Caco-2 (cell line): ENCODE measurements around the gene MRAP. TPM values are rescaled to one million over a fixed set of nuclear protein-coding genes. Genes with fewer than 3 reads are reported as not detected.
"Not testable (repeated sequence)": the region's sequence is repeated elsewhere in the genome, so short reads cannot be mapped to it uniquely, and the experiment has no call there.

ENCODE experiments used
- BruUV-seq: library from RNA; stranded (reverse); fragments of 400-500 nt; replicated peaks from 2 replicates; lab custom pipeline; 2021; lab: Mats Ljungman, UMichigan
- CTCF ChIA-PET: fragments of 300-600 bp; sonication (Branson Sonifier 250); formaldehyde crosslinking; loops from one replicate; lab custom pipeline; 2022; ENCODE audit warnings: antibody characterized with exemption; lab: Charles Lee
- POLR2A ChIA-PET: fragments of 300-600 bp; sonication (Branson Sonifier 250); formaldehyde crosslinking; loops from one replicate; lab custom pipeline; 2022; ENCODE audit warnings: antibody characterized with exemption; lab: Charles Lee
- DNase-seq, 2 experiments: peaks; one replicate each; pipeline versions ENCODE4 v3.0.0 to v3.0.0-alpha.2; 2020 to 2022
- H3K27me3 ChIP-seq: replicated peaks from 2 replicates; pipeline ENCODE4 v1.6.0; 2011; ENCODE audit warnings: low read length; ENCODE audit not compliant: control insufficient read depth, insufficient read depth
- H3K36me3 ChIP-seq: 2 replicates; pipeline ENCODE4 v1.5.1; 2011; ENCODE audit warnings: low read length; ENCODE audit not compliant: control insufficient read depth, insufficient read depth
- H3K4me1 ChIP-seq: fragments of 250-450 bp; sonication (Bioruptor Pico); 2 replicates; pipeline ENCODE4 v1.5.1; 2020; ENCODE audit warnings: mild to moderate bottlenecking
- H3K4me3 ChIP-seq: 2 replicates; pipeline ENCODE4 v1.5.1; 2011; ENCODE audit warnings: low read depth, mild to moderate bottlenecking, control low read depth, low read length
- H3K9me3 ChIP-seq: fragments of 250-450 bp; sonication (Bioruptor Pico); 2 replicates; pipeline ENCODE4 v1.5.1; 2020; ENCODE audit warnings: mild to moderate bottlenecking, moderate library complexity
- H3K27ac Mint-ChIP-seq: one replicate; pipeline ENCODE4 v1.8.0; 2022; ENCODE audit warnings: mixed read lengths; ENCODE audit not compliant: unreplicated experiment
- H3K27me3 Mint-ChIP-seq: one replicate; pipeline ENCODE4 v1.8.0; 2022; ENCODE audit warnings: mixed read lengths; ENCODE audit not compliant: insufficient read depth, unreplicated experiment
- H3K36me3 Mint-ChIP-seq: one replicate; pipeline ENCODE4 v1.8.0; 2022; ENCODE audit warnings: mild to moderate bottlenecking, mixed read lengths; ENCODE audit not compliant: insufficient read depth, unreplicated experiment
- H3K4me1 Mint-ChIP-seq: one replicate; pipeline ENCODE4 v1.8.0; 2022; ENCODE audit warnings: low read depth, mixed read lengths; ENCODE audit not compliant: unreplicated experiment
- H3K4me3 Mint-ChIP-seq: one replicate; pipeline ENCODE4 v1.8.0; 2022; ENCODE audit warnings: mild to moderate bottlenecking, moderate library complexity, mixed read lengths; ENCODE audit not compliant: unreplicated experiment
- H3K9me3 Mint-ChIP-seq: one replicate; pipeline ENCODE4 v1.8.0; 2022; ENCODE audit warnings: mixed read lengths; ENCODE audit not compliant: unreplicated experiment
- CTCF ChIP-seq, 2 experiments: fragments of 200-600 bp in 1 of 2; IDR thresholded peaks; 1 replicate in 1 of 2; 2 replicates in 1 of 2; pipeline versions ENCODE4 v1.5.1 to v1.8.0; 2011 to 2022; ENCODE audit warnings: antibody characterized with exemption in 1 of 2, control low read depth in 1 of 2, inconsistent platforms in 1 of 2, low read depth in 1 of 2, low read length in 1 of 2, mild to moderate bottlenecking in 1 of 2, moderate library complexity in 1 of 2; ENCODE audit not compliant: insufficient read depth in 1 of 2, severe bottlenecking in 1 of 2, unreplicated experiment in 1 of 2
- intact Hi-C: fragments of 100-400 bp; cut with micrococcal nuclease; formaldehyde crosslinking; loops from one replicate; pipeline ENCODE4 v1.10.0; 2022; ENCODE audit not compliant: unreplicated experiment
- total RNA-seq: library from RNA; stranded (reverse); gene quantifications from 2 replicates; pipeline ENCODE4 v1.2.3, GENCODE V29; 2022

MRAP gene
- total RNA-seq, 1 experiment from 2014 or later, result not detected

- ChIA-PET POLR2A (no interaction called here), CTCF (no interaction called here)
- H3K36me3 Mint-ChIP-seq, result no peaks in the 10 kb centered on the region
Observed at GRCh38 chr21:32261929-32262328, 36.7 kb upstream of the MRAP start.

DNA sequence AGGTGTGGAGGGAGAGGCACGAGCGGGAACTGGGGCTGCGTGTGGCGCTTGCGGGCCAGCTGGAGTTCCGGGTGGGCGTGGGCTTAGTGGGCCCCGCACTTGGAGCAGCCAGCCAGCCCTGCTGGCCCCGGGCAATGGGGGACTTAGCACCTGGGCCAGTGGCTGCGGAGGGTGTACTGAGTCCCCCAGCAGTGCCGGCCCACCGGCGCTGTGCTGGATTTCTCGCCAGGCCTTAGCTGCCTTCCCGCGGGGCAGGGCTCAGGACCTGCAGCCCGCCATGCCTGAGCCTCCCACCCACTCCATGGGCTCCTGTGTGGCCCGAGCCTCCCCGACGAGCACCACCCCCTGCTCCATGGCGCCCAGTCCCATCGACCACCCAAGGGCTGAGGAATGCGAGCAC is 33.3 kb upstream of the MRAP start:
- H3K36me3 Mint-ChIP-seq, H3K27me3 ChIP-seq, H3K9me3 ChIP-seq, H3K4me1 ChIP-seq, H3K4me3 Mint-ChIP-seq, BruUV-seq, H3K4me1 Mint-ChIP-seq, POLR2A ChIA-PET, CTCF ChIA-PET, H3K36me3 ChIP-seq, H3K4me3 ChIP-seq, H3K27ac Mint-ChIP-seq, DNase-seq, H3K27me3 Mint-ChIP-seq, H3K9me3 Mint-ChIP-seq, intact Hi-C loops: not testable (repeated sequence)

More at GRCh38 chr21:32261929-32262328, 36.7 kb upstream of the MRAP start:
- no peak for DNase-seq
- no peak overlapping the region for H3K27ac Mint-ChIP-seq
- H3K27me3 Mint-ChIP-seq, result no peaks in the 10 kb centered on the region
- H3K4me3 Mint-ChIP-seq, result no peak overlapping the region
- H3K9me3 Mint-ChIP-seq, result no peaks in the 10 kb centered on the region
- Histone ChIP-seq H3K4me3 (no peak overlapping the region), H3K36me3 (no peaks in the 10 kb centered on the region), H3K9me3 (no peaks in the 10 kb centered on the region), H3K27me3 (no peaks in the 10 kb centered on the region), H3K4me1 (no peaks in the 10 kb centered on the region)
- intact Hi-C loops, result no loop called here
- no peak for TF ChIP-seq CTCF (IDR thresholded peaks at IDR 0.05; ENCODE audit: insufficient read depth in 1 of 2, low read depth in 1 of 2, low read length in 1 of 2, severe bottlenecking in 1 of 2, unreplicated experiment in 1 of 2)
- no TSS peak for BruUV-seq
- no peaks in the 10 kb centered on the region for H3K4me1 Mint-ChIP-seq

DNA sequence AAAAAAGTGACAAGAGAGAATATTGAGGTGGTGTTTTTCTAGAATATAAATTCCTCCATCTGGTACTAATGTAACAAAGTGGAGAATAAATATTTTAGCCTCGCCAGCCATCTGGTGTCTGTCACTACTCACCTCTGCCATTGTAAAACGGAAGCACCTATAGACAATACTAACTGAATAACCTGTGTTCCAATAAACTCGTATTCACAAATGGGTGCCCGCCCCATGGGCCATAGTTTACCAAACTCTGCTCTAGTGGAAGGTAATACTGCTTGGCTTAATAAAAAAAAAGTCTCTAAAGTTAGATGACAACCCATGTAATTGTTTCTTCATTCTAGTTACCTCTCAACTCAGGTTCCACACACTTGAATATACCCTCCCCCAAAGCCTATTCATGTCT is 27.9 kb upstream of the MRAP start:
- Mint-ChIP-seq H3K27me3 (no peaks in the 10 kb centered on the region), H3K4me3 (no peak overlapping the region), H3K4me1 (no peaks in the 10 kb centered on the region), H3K9me3 (no peaks in the 10 kb centered on the region), H3K36me3 (peaks cover 14% of the 10 kb centered on the region), H3K27ac (no peak overlapping the region)
- no TSS peak for BruUV-seq
- CTCF ChIA-PET, result no interaction called here
- no peaks in the 10 kb centered on the region; the same call in 1 of the 2 replicates for H3K27me3 ChIP-seq
- H3K4me1 ChIP-seq, result no peaks in the 10 kb centered on the region
- POLR2A ChIA-PET, result no interaction called here
- DNase-seq, result no peak
- no peak for TF ChIP-seq CTCF (IDR thresholded peaks at IDR 0.05; ENCODE audit: insufficient read depth in 1 of 2, low read depth in 1 of 2, low read length in 1 of 2, severe bottlenecking in 1 of 2, unreplicated experiment in 1 of 2)
- no peak overlapping the region for H3K4me3 ChIP-seq
- no peaks in the 10 kb centered on the region for H3K36me3 ChIP-seq
- intact Hi-C loops, result no loop called here
- no peaks in the 10 kb centered on the region for H3K9me3 ChIP-seq

DNA sequence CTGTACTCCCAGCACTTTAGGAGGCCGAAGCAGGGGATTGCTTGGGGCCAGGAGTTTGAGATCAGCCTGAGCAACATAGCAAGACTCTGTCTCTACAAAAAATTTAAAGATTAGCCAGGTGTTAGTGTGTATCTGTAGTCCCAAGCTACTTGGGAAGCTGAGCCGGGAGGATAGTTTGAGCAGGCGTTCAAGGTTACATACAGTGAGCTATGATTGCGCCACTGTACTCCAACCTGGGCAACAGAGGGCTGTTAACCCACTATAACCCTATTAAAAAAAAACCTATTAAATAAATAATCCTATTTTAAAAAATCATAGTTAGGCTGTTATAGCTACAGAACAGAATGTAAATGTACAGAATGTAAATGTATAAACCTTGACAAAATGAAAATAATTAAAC is 22.0 kb upstream of the MRAP start:
- H3K4me1 Mint-ChIP-seq, result peaks cover 7% of the 10 kb centered on the region
- no peaks in the 10 kb centered on the region for H3K36me3 ChIP-seq
- H3K27ac Mint-ChIP-seq, result no peak overlapping the region
- DNase-seq, result no peak
- no peaks in the 10 kb centered on the region; the same call in 1 of the 2 replicates for H3K27me3 ChIP-seq
- CTCF ChIA-PET, result no interaction called here
- no peaks in the 10 kb centered on the region for H3K9me3 Mint-ChIP-seq
- H3K9me3 ChIP-seq, result no peaks in the 10 kb centered on the region
- H3K27me3 Mint-ChIP-seq, result no peaks in the 10 kb centered on the region
- no TSS peak for BruUV-seq
- H3K4me1 ChIP-seq, result no peaks in the 10 kb centered on the region
- intact Hi-C loops, result no loop called here
- no peak overlapping the region for H3K4me3 Mint-ChIP-seq
- TF ChIP-seq CTCF (IDR thresholded peaks at IDR 0.05; ENCODE audit: insufficient read depth in 1 of 2, low read depth in 1 of 2, low read length in 1 of 2, severe bottlenecking in 1 of 2, unreplicated experiment in 1 of 2), result no peak
- H3K4me3 ChIP-seq, result no peak overlapping the region
- peaks cover 18% of the 10 kb centered on the region for H3K36me3 Mint-ChIP-seq
- POLR2A ChIA-PET, result no interaction called here
